ENCODE results near the gene ARHGEF33. TPM values are rescaled to one million over a fixed set of nuclear protein-coding genes. Genes with fewer than 3 reads are reported as not detected.
A peak's percentile ranks its signal among the peaks of the same experiment; 100 is the strongest.

The ARHGEF33 gene
- total RNA-seq, 1 donor from 2014 or later, result 0.30 TPM

DNA sequence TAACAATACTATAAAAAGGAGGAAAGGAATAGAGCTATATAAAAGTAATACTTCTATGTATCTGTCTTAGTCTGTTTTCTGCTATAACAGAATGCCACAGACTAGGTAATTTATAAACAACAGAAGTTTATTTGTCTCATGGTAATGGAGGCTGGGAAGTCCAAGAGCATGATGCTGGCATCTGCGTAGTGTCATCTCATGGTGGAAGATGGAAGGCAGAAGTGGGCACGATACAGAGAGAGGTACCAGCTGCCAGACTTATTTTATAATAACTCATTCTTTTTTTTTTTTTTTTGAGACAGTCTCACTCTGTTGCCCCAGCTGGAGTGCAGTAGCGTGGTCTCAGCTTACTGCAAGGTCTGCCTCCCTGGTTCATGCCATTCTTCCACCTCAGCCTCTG lies 18.2 kb upstream of the ARHGEF33 start:
- H3K27me3 Mint-ChIP-seq (ENCODE audit: low read depth, unreplicated experiment), result no peaks in the 10 kb centered on the region
- Histone ChIP-seq H3K4me2 (ENCODE audit: low read length) (no peak overlapping the region), H3K27ac (ENCODE audit: low read depth, low read length) (no peak overlapping the region), H3K4me3 (ENCODE audit: insufficient read depth, low read depth, low read length) (no peak overlapping the region), H3K27me3 (ENCODE audit: insufficient read depth, low read length) (no peaks in the 10 kb centered on the region), H2AFZ (ENCODE audit: low read depth, low read length) (no peak overlapping the region), H3K4me1 (ENCODE audit: insufficient read depth, low read length) (peaks cover 11% of the 10 kb centered on the region), H3K9me3 (ENCODE audit: insufficient read depth, low read depth, low read length) (no peaks in the 10 kb centered on the region), H4K20me1 (ENCODE audit: insufficient read depth, low read length) (peaks cover 7% of the 10 kb centered on the region), H3K79me2 (ENCODE audit: insufficient read depth, low read length) (peaks cover 54% of the 10 kb centered on the region), H3K36me3 (ENCODE audit: insufficient read depth, low read length) (peaks cover 6% of the 10 kb centered on the region), H3K9ac (ENCODE audit: low read length) (no peak overlapping the region)
- H3K36me3 Mint-ChIP-seq (ENCODE audit: low read depth, unreplicated experiment), result peaks cover 6% of the 10 kb centered on the region
- H3K27ac Mint-ChIP-seq (ENCODE audit: unreplicated experiment), result no peak overlapping the region
- H3K4me1 Mint-ChIP-seq (ENCODE audit: low read depth, unreplicated experiment), result peaks cover 6% of the 10 kb centered on the region
- peaks cover 5% of the 10 kb centered on the region for H3K9me3 Mint-ChIP-seq (ENCODE audit: unreplicated experiment)
- DNase-seq (ENCODE audit: low read depth) (no peak), FAIRE-seq (no peak)
- TF ChIP-seq, protein P1, sequence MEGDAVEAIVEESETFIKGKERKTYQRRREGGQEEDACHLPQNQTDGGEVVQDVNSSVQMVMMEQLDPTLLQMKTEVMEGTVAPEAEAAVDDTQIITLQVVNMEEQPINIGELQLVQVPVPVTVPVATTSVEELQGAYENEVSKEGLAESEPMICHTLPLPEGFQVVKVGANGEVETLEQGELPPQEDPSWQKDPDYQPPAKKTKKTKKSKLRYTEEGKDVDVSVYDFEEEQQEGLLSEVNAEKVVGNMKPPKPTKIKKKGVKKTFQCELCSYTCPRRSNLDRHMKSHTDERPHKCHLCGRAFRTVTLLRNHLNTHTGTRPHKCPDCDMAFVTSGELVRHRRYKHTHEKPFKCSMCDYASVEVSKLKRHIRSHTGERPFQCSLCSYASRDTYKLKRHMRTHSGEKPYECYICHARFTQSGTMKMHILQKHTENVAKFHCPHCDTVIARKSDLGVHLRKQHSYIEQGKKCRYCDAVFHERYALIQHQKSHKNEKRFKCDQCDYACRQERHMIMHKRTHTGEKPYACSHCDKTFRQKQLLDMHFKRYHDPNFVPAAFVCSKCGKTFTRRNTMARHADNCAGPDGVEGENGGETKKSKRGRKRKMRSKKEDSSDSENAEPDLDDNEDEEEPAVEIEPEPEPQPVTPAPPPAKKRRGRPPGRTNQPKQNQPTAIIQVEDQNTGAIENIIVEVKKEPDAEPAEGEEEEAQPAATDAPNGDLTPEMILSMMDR (IDR thresholded peaks at IDR 0.05; ENCODE audit: insufficient read depth, low read depth, low read length), result no peak
- H3K4me3 Mint-ChIP-seq (ENCODE audit: unreplicated experiment), result no peak overlapping the region

DNA sequence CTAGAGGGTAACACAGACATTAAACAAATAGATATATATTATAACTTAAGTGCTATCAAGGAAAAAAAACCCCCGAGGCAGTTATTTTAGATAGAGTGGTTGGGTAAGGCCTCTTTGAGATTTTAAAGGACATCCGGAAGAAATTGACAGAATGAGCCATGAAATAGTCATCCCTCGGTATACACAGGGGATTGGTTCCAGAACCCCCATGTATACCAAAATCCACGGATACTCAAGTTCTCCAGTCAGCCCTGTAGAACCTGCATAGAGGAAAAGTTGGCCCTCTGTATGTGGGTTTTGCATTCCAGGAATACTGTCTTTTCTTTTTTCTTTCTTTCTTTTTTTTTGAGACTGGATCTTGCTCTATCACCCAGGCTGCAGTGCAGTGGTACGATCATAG lies 15.9 kb upstream of the ARHGEF33 start:
- no peak overlapping the region for H3K9ac ChIP-seq (ENCODE audit: low read length)
- H3K4me3 ChIP-seq (ENCODE audit: insufficient read depth, low read depth, low read length), result no peak overlapping the region
- H3K4me1 ChIP-seq (ENCODE audit: insufficient read depth, low read length), result peaks cover 14% of the 10 kb centered on the region
- FAIRE-seq, result no peak
- H3K27ac ChIP-seq (ENCODE audit: low read depth, low read length), result no peak overlapping the region
- H2AFZ ChIP-seq (ENCODE audit: low read depth, low read length), result no peak overlapping the region
- peaks cover 7% of the 10 kb centered on the region for H4K20me1 ChIP-seq (ENCODE audit: insufficient read depth, low read length)
- Mint-ChIP-seq H3K27me3 (ENCODE audit: low read depth, unreplicated experiment) (no peaks in the 10 kb centered on the region), H3K4me1 (ENCODE audit: low read depth, unreplicated experiment) (peaks cover 8% of the 10 kb centered on the region), H3K27ac (ENCODE audit: unreplicated experiment) (no peak overlapping the region), H3K9me3 (ENCODE audit: unreplicated experiment) (peaks cover 5% of the 10 kb centered on the region), H3K36me3 (ENCODE audit: low read depth, unreplicated experiment) (peaks cover 6% of the 10 kb centered on the region), H3K4me3 (ENCODE audit: unreplicated experiment) (no peak overlapping the region)
- no peak for DNase-seq (ENCODE audit: low read depth)
- no peak overlapping the region for H3K4me2 ChIP-seq (ENCODE audit: low read length)
- H3K36me3 ChIP-seq (ENCODE audit: insufficient read depth, low read length), result no peaks in the 10 kb centered on the region
- no peaks in the 10 kb centered on the region for H3K27me3 ChIP-seq (ENCODE audit: insufficient read depth, low read length)
- H3K79me2 ChIP-seq (ENCODE audit: insufficient read depth, low read length), result peaks cover 54% of the 10 kb centered on the region
- TF ChIP-seq, protein P1 (IDR thresholded peaks at IDR 0.05; ENCODE audit: insufficient read depth, low read depth, low read length), result no peak
- TF ChIP-seq EZH2 (IDR thresholded peaks at IDR 0.05; ENCODE audit: insufficient read depth, low read length), result no peak
- no peaks in the 10 kb centered on the region for H3K9me3 ChIP-seq (ENCODE audit: insufficient read depth, low read depth, low read length)

DNA sequence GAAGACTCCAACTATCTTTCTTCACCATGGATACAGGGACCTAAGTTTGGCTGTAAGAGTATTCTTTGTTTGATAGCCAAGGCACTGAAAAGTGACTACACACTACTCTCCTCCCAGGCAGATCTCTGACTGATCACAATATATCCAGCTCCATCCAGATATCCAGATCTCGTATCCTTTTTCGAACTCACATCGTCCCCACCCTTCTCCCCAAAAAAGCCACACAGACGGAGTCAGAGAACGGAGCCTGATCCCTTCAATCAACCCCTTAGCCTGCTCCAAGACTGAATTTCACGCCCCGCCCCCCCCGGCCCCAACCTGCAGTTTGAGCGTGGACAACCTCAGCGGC lies 14.5 kb upstream of the ARHGEF33 start:
- H3K27ac ChIP-seq (ENCODE audit: low read depth, low read length), result peak overlapping the region; percentile 73
- no peak for FAIRE-seq

More for the DNA sequence above, 14.5 kb upstream of the ARHGEF33 start:
- Histone ChIP-seq H3K27me3 (ENCODE audit: insufficient read depth, low read length) (no peaks in the 10 kb centered on the region), H3K36me3 (ENCODE audit: insufficient read depth, low read length) (no peaks in the 10 kb centered on the region), H3K4me3 (ENCODE audit: insufficient read depth, low read depth, low read length) (peak overlapping the region; percentile 94), H3K4me1 (ENCODE audit: insufficient read depth, low read length) (peaks cover 14% of the 10 kb centered on the region), H2AFZ (ENCODE audit: low read depth, low read length) (peak overlapping the region; percentile 99), H3K9ac (ENCODE audit: low read length) (peak overlapping the region; percentile 89), H3K4me2 (ENCODE audit: low read length) (peak overlapping the region; percentile 94), H3K79me2 (ENCODE audit: insufficient read depth, low read length) (peaks cover 43% of the 10 kb centered on the region), H4K20me1 (ENCODE audit: insufficient read depth, low read length) (no peaks in the 10 kb centered on the region), H3K9me3 (ENCODE audit: insufficient read depth, low read depth, low read length) (no peaks in the 10 kb centered on the region)
- H3K9me3 Mint-ChIP-seq (ENCODE audit: unreplicated experiment), result peaks cover 1% of the 10 kb centered on the region
- DNase-seq (ENCODE audit: low read depth), result no peak
- no peaks in the 10 kb centered on the region for H3K27me3 Mint-ChIP-seq (ENCODE audit: low read depth, unreplicated experiment)
- H3K36me3 Mint-ChIP-seq (ENCODE audit: low read depth, unreplicated experiment), result peaks cover 3% of the 10 kb centered on the region
- peaks cover 8% of the 10 kb centered on the region for H3K4me1 Mint-ChIP-seq (ENCODE audit: low read depth, unreplicated experiment)
- H3K27ac Mint-ChIP-seq (ENCODE audit: unreplicated experiment), result peak overlapping the region; percentile 68
- TF ChIP-seq, protein P1 (IDR thresholded peaks at IDR 0.05; ENCODE audit: insufficient read depth, low read depth, low read length), result no peak
- no peak for TF ChIP-seq EZH2 (IDR thresholded peaks at IDR 0.05; ENCODE audit: insufficient read depth, low read length)
- H3K4me3 Mint-ChIP-seq (ENCODE audit: unreplicated experiment), result peak overlapping the region; percentile 94

Measured in astrocyte (in vitro differentiated cells and primary cell).